H1 (cell line): ENCODE data around the gene CLIC3. TPM values are rescaled to one million over a fixed set of nuclear protein-coding genes. Genes with fewer than 3 reads are reported as not detected.

Experiments
- ATF2 ChIP-seq: IDR thresholded peaks from 2 replicates; pipeline ENCODE4 v1.6.1; 2012; ENCODE audit warnings: low read length, inconsistent platforms
- CHD7 ChIP-seq: fragments of 300-600 bp; sonication (generic); IDR thresholded peaks from 2 replicates; pipeline ENCODE4 v1.7.1; 2012; ENCODE audit warnings: low read length, moderate library complexity, mild to moderate bottlenecking, inconsistent platforms; ENCODE audit not compliant: insufficient replicate concordance
- GABPA ChIP-seq: IDR thresholded peaks from 2 replicates; pipeline ENCODE4 v1.6.1; 2011; ENCODE audit warnings: mild to moderate bottlenecking, low read length, moderate library complexity, borderline replicate concordance; ENCODE audit not compliant: insufficient read depth
- polyA plus RNA-seq, 7 experiments: library from polyadenylated mRNA; depleted of rRNA in 3 of 7; stranded (reverse) in 5 of 7; unstranded in 2 of 7; fragments of >200 nt in 5 of 7; fragments of 200-250 nt in 2 of 7; gene quantifications; 1 replicate in 5 of 7; 2 replicates in 1 of 7; 4 replicates in 1 of 7; pipeline versions ENCODE4 v1.2.1 to v1.2.3, GENCODE V29; 2011 to 2013; ENCODE audit warnings: missing spikeins in 2 of 7, mixed read lengths in 2 of 7
- total RNA-seq: library from RNA; stranded (reverse); fragmentation: NEBNext Ultra II Directional; extraction: Animal tissue kit (Norgen Biotek cat#: 25700); gene quantifications from 2 replicates; pipeline ENCODE4 v1.2.1, GENCODE V29; 2021
- TF ChIP-seq, protein P1 (sequence below): IDR thresholded peaks from 2 replicates; pipeline ENCODE4 v1.6.1; 2012; ENCODE audit warnings: inconsistent platforms

The CLIC3 gene
- total and polyA plus RNA-seq, 2 of the 8 experiments (the other 6 are each of a cell fraction or from before 2014, with no cell fraction given), result 0.12 TPM; not detected in 1

DNA sequence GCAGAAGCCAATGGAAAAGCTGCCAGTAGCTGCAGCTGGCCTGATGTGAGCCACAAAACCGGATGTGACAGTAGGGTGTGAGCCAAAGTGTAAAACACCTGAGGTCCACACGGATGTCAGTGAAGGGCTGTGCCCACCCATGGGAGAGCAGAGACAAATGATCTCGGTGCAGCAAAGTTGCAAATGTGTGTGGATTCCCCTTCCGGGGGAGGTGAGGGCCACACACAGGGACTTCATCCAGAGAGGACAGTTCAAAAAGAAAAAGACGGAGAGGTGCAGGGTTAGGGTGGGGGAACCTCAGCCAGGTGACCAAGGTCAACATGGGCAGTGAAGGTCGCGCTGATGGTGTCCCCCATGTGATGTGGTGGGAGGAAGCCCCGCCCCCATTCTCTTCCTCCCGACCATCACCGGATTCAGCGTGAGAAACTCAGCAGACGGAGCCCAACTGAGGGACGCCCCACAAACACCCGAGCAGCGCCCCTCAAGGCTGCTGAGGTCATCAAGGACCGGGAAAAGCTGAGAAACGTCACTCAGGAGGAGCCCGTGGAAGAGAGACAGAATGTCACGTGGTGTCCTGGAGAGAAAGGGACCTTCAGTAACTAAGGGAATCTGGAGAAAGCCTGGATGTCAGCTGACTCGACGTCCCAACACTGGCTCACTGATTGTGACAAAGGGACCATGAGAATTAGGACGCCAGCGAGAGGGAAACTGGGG, 30.4 kb downstream of the CLIC3 start (continued):
- TF ChIP-seq CHD7 (no peak), GABPA (no peak), ATF2 (no peak)
- TF ChIP-seq, protein P1, sequence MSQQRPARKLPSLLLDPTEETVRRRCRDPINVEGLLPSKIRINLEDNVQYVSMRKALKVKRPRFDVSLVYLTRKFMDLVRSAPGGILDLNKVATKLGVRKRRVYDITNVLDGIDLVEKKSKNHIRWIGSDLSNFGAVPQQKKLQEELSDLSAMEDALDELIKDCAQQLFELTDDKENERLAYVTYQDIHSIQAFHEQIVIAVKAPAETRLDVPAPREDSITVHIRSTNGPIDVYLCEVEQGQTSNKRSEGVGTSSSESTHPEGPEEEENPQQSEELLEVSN, result peak; percentile 12; the same call in 1 of the 2 replicates
